H9 (cell line): Measurements from ENCODE around the gene KCTD19. TPM values are rescaled to one million over a fixed set of nuclear protein-coding genes. Genes with fewer than 3 reads are reported as not detected.

Source experiments
- DNase-seq: peaks from one replicate; pipeline ENCODE4 v3.0.0-alpha.2; 2017
- H2AFZ ChIP-seq: one replicate; pipeline ENCODE4 v1.6.1; 2013; ENCODE audit warnings: mild to moderate bottlenecking, low read length, control low read depth, moderate library complexity
- H2AK5ac ChIP-seq: 2 replicates; pipeline ENCODE4 v1.6.1; 2013; ENCODE audit warnings: low read length, control low read depth, mixed read lengths; ENCODE audit not compliant: insufficient read length
- H2BK120ac ChIP-seq: one replicate; pipeline ENCODE4 v1.6.1; 2013; ENCODE audit warnings: low read depth, mild to moderate bottlenecking, low read length, control low read depth, inconsistent platforms; ENCODE audit not compliant: poor library complexity, severe bottlenecking
- H2BK12ac ChIP-seq: 2 replicates; pipeline ENCODE4 v1.6.1; 2013; ENCODE audit warnings: low read length, control low read depth, mixed read lengths, low read depth; ENCODE audit not compliant: insufficient read length
- H2BK15ac ChIP-seq: 2 replicates; pipeline ENCODE4 v1.6.1; 2013; ENCODE audit warnings: low read depth, low read length, control low read depth
- H2BK20ac ChIP-seq: one replicate; pipeline ENCODE4 v1.6.1; 2013; ENCODE audit warnings: low read depth, mild to moderate bottlenecking, low read length, control low read depth, inconsistent platforms; ENCODE audit not compliant: poor library complexity, severe bottlenecking
- H2BK5ac ChIP-seq: 2 replicates; pipeline ENCODE4 v1.6.1; 2013; ENCODE audit warnings: low read length, control low read depth, mixed read lengths; ENCODE audit not compliant: insufficient read length
- H3K14ac ChIP-seq: 2 replicates; pipeline ENCODE4 v1.6.1; 2013; ENCODE audit warnings: low read length, control low read depth; ENCODE audit not compliant: insufficient read depth
- H3K18ac ChIP-seq: 2 replicates; pipeline ENCODE4 v1.6.1; 2013; ENCODE audit warnings: low read depth, mild to moderate bottlenecking, mixed read lengths, low read length, control low read depth; ENCODE audit not compliant: insufficient read length
- H3K23ac ChIP-seq: 2 replicates; pipeline ENCODE4 v1.6.1; 2013; ENCODE audit warnings: low read length, control low read depth, mixed read lengths, low read depth; ENCODE audit not compliant: insufficient read length
- H3K23me2 ChIP-seq: 2 replicates; pipeline ENCODE4 v1.6.1; 2013; ENCODE audit warnings: low read depth, mild to moderate bottlenecking, mixed read lengths, low read length, control low read depth; ENCODE audit not compliant: insufficient read length, poor library complexity, severe bottlenecking
- H3K27ac ChIP-seq: 2 replicates; pipeline ENCODE4 v1.5.1; 2013; ENCODE audit warnings: low read length, control low read depth, mixed read lengths, low read depth; ENCODE audit not compliant: insufficient read length
- H3K27me3 ChIP-seq: 2 replicates; pipeline ENCODE4 v1.6.1; 2013; ENCODE audit warnings: low read length, control low read depth, inconsistent platforms; ENCODE audit not compliant: insufficient read depth
- H3K4ac ChIP-seq: 2 replicates; pipeline ENCODE4 v1.6.1; 2013; ENCODE audit warnings: low read depth, mild to moderate bottlenecking, control low read depth, inconsistent platforms, low read length, moderate library complexity
- H3K4me1 ChIP-seq: 2 replicates; pipeline ENCODE4 v1.6.1; 2013; ENCODE audit warnings: low read length, control low read depth, inconsistent platforms; ENCODE audit not compliant: insufficient read depth
- H3K4me2 ChIP-seq: 2 replicates; pipeline ENCODE4 v1.6.1; 2013; ENCODE audit warnings: low read length, control low read depth, mixed read lengths; ENCODE audit not compliant: insufficient read length, insufficient read depth
- H3K56ac ChIP-seq: 2 replicates; pipeline ENCODE4 v1.6.1; 2013; ENCODE audit warnings: low read depth, mild to moderate bottlenecking, mixed read lengths, low read length, control low read depth; ENCODE audit not compliant: insufficient read length
- H3K79me1 ChIP-seq: 2 replicates; pipeline ENCODE4 v1.6.1; 2013; ENCODE audit warnings: low read depth, mild to moderate bottlenecking, moderate library complexity, low read length, control low read depth, inconsistent platforms; ENCODE audit not compliant: insufficient read depth, poor library complexity, severe bottlenecking
- H3K79me2 ChIP-seq: 2 replicates; pipeline ENCODE4 v1.6.1; 2013; ENCODE audit warnings: low read length, control low read depth, inconsistent platforms; ENCODE audit not compliant: insufficient read depth
- H3K9ac ChIP-seq: 2 replicates; pipeline ENCODE4 v1.6.1; 2013; ENCODE audit warnings: low read length, control low read depth, mixed read lengths; ENCODE audit not compliant: insufficient read length; ENCODE audit errors: extremely low read depth
- H3K9me3 ChIP-seq: one replicate; pipeline ENCODE4 v1.6.1; 2013; ENCODE audit warnings: low read depth, low read length, inconsistent platforms; ENCODE audit not compliant: control insufficient read depth
- H3T11ph ChIP-seq: one replicate; pipeline ENCODE4 v1.6.1; 2013; ENCODE audit warnings: mild to moderate bottlenecking, low read length, control low read depth, inconsistent platforms
- H4K20me1 ChIP-seq: one replicate; pipeline ENCODE4 v1.6.1; 2013; ENCODE audit not compliant: control insufficient read depth, insufficient read length, insufficient read depth
- H4K5ac ChIP-seq: 2 replicates; pipeline ENCODE4 v1.6.1; 2013; ENCODE audit warnings: low read depth, mild to moderate bottlenecking, mixed read lengths, low read length, control low read depth; ENCODE audit not compliant: insufficient read length
- H4K8ac ChIP-seq: replicated peaks from 2 replicates; pipeline ENCODE4 v1.6.1; 2013; ENCODE audit warnings: low read length, control low read depth, mixed read lengths, low read depth; ENCODE audit not compliant: insufficient read length
- H4K91ac ChIP-seq: 2 replicates; pipeline ENCODE4 v1.6.1; 2013; ENCODE audit warnings: low read depth, mild to moderate bottlenecking, moderate library complexity, mixed read lengths, low read length, control low read depth; ENCODE audit not compliant: insufficient read length
- H3K27ac Mint-ChIP-seq, 3 experiments: 2 replicates in 2 of 3; 3 replicates in 1 of 3; pipeline ENCODE4 v1.8.0; 2020 to 2021; ENCODE audit warnings: mixed read lengths in 3 of 3, mild to moderate bottlenecking in 1 of 3, moderate library complexity in 1 of 3
- H3K27me3 Mint-ChIP-seq: 2 replicates; pipeline ENCODE4 v1.8.0; 2021; ENCODE audit warnings: low read depth, mild to moderate bottlenecking, moderate library complexity, mixed read lengths
- H3K36me3 Mint-ChIP-seq, 3 experiments: 2 replicates in 2 of 3; 3 replicates in 1 of 3; pipeline ENCODE4 v1.8.0; 2020 to 2021; ENCODE audit warnings: low read depth in 3 of 3, mixed read lengths in 3 of 3; ENCODE audit not compliant: insufficient read depth in 1 of 3
- H3K4me1 Mint-ChIP-seq, 2 experiments: 2 replicates each; pipeline ENCODE4 v1.8.0; 2020; ENCODE audit warnings: mixed read lengths in 2 of 2
- H3K4me3 Mint-ChIP-seq, 2 experiments: 2 replicates in 1 of 2; 3 replicates in 1 of 2; pipeline ENCODE4 v1.8.0; 2020 to 2021; ENCODE audit warnings: mild to moderate bottlenecking in 2 of 2, mixed read lengths in 2 of 2, moderate library complexity in 1 of 2
- H3K9me3 Mint-ChIP-seq, 2 experiments: 2 replicates in 1 of 2; 3 replicates in 1 of 2; pipeline ENCODE4 v1.8.0; 2020; ENCODE audit warnings: mild to moderate bottlenecking in 2 of 2, mixed read lengths in 2 of 2, moderate library complexity in 1 of 2
- CTCF ChIP-seq: fragments of 200-600 bp; sonication (generic); conservative IDR thresholded peaks from 3 replicates; pipeline ENCODE4 v1.8.0; 2021; ENCODE audit warnings: antibody characterized with exemption, mild to moderate bottlenecking
- WGBS: extraction: QIAGEN DNeasy Blood & Tissue Kit; methylation state at CpG from one replicate; pipeline ENCODE4 v1.1.7; 2013; ENCODE audit warnings: missing lambda C conversion rate, low lambda C conversion rate, mixed read lengths; ENCODE audit not compliant: insufficient read length; ENCODE audit errors: extremely low coverage; 5-methylcytosine and 5-hydroxymethylcytosine counted together
- total RNA-seq: library from RNA; stranded (reverse); gene quantifications from 2 replicates; pipeline ENCODE4 v1.2.1, GENCODE V29; 2021

Gene KCTD19
- total RNA-seq, 1 experiment from 2014 or later: 0.13 TPM

GRCh38 chr16:67269766-67270165 is 56.8 kb downstream of the KCTD19 start:
- Histone ChIP-seq H3K79me1 (no peaks in the 10 kb centered on the region), H3K4me1 (no peaks in the 10 kb centered on the region), H3K27me3 (no peaks in the 10 kb centered on the region; the same call in 1 of the 2 replicates), H4K91ac (no peak overlapping the region), H3K23me2 (no peaks in the 10 kb centered on the region), H3K4ac (no peak overlapping the region), H2BK20ac (no peak overlapping the region), H2AFZ (no peak overlapping the region), H3K14ac (no peak overlapping the region), H3K79me2 (no peaks in the 10 kb centered on the region), H3K18ac (no peak overlapping the region), H3K23ac (no peak overlapping the region), H4K5ac (no peak overlapping the region), H2BK120ac (no peak overlapping the region), H2BK15ac (no peak overlapping the region), H2BK5ac (no peak overlapping the region), H4K20me1 (no peaks in the 10 kb centered on the region), H2AK5ac (no peak overlapping the region), H3T11ph (no peak overlapping the region), H3K27ac (no peak overlapping the region), H2BK12ac (no peak overlapping the region), H4K8ac (no peak overlapping the region), H3K56ac (no peak overlapping the region), H3K9ac (no peak overlapping the region), H3K9me3 (no peaks in the 10 kb centered on the region), H3K4me2 (no peak overlapping the region)
- H3K36me3 Mint-ChIP-seq: no peaks in the 10 kb centered on the region; a peak in 1 of 7 replicates
- no peaks in the 10 kb centered on the region for H3K9me3 Mint-ChIP-seq
- no CpG with 5 or more reads among the region's 5 CpGs for WGBS
- no peak overlapping the region for H3K27ac Mint-ChIP-seq
- DNase-seq: peak; percentile 49
- peaks cover 9% of the 10 kb centered on the region for H3K27me3 Mint-ChIP-seq
- no peak overlapping the region for H3K4me3 Mint-ChIP-seq
- H3K4me1 Mint-ChIP-seq: peaks cover 0 to 4% of the 10 kb centered on the region in 2 experiments; a peak in 1 of 4 replicates
- no peak for TF ChIP-seq CTCF
